HepG2 (cell line): ENCODE measurements around the gene SMIM24.

Experiments used
- CHD2 ChIP-seq: IDR thresholded peaks from 2 replicates; pipeline ENCODE4 v1.6.1; 2011; ENCODE audit warnings: low read depth, low read length, improper control_type of control experiment
- CTCF ChIP-seq: sonication (generic); formaldehyde crosslinking; IDR thresholded peaks from 2 replicates; pipeline ENCODE4 v1.5.0; 2020; ENCODE audit warnings: mild to moderate bottlenecking, missing genetic modification reagents, moderate library complexity
- EP300 ChIP-seq, 3 experiments: sonication (generic) in 1 of 3; formaldehyde crosslinking in 1 of 3; IDR thresholded peaks; 2 replicates each; pipeline versions ENCODE4 v1.5.1 to v1.6.1; 2011 to 2020; ENCODE audit warnings: low read depth in 2 of 3, low read length in 2 of 3, borderline replicate concordance in 1 of 3, improper control_type of control experiment in 1 of 3, mild to moderate bottlenecking in 1 of 3, missing genetic modification reagents in 1 of 3, moderate library complexity in 1 of 3
- GTF2F1 ChIP-seq: fragments of 150-350 bp; IDR thresholded peaks from 2 replicates; pipeline ENCODE4 v1.6.1; 2014; ENCODE audit warnings: low read length
- MAX ChIP-seq: IDR thresholded peaks from 2 replicates; pipeline ENCODE4 v1.6.1; 2012; ENCODE audit warnings: inconsistent platforms
- MEF2D ChIP-seq: sonication (generic); formaldehyde crosslinking; IDR thresholded peaks from 2 replicates; pipeline ENCODE4 v1.5.1; 2020; ENCODE audit warnings: mild to moderate bottlenecking, missing genetic modification reagents
- POLR2AphosphoS5 ChIP-seq: IDR thresholded peaks from 2 replicates; pipeline ENCODE4 v1.6.1; 2012; ENCODE audit warnings: low read depth, low read length
- STAG1 ChIP-seq: sonication (generic); formaldehyde crosslinking; IDR thresholded peaks from 2 replicates; pipeline ENCODE4 v1.4.0; 2020; ENCODE audit warnings: missing genetic modification reagents
- ZBTB8A ChIP-seq: sonication (generic); formaldehyde crosslinking; IDR thresholded peaks from 2 replicates; pipeline ENCODE4 v1.4.0; 2020; ENCODE audit warnings: mild to moderate bottlenecking, low read depth, missing genetic modification reagents, borderline replicate concordance
- ZNF510 ChIP-seq: sonication (generic); formaldehyde crosslinking; IDR thresholded peaks from 2 replicates; pipeline ENCODE4 v1.4.0; 2020; ENCODE audit warnings: low read depth, mild to moderate bottlenecking, missing genetic modification reagents
- ZNF543 ChIP-seq: sonication (generic); formaldehyde crosslinking; IDR thresholded peaks from 2 replicates; pipeline ENCODE4 v1.4.0; 2020; ENCODE audit warnings: mild to moderate bottlenecking, missing genetic modification reagents
- ZNF792 ChIP-seq: IDR thresholded peaks from 2 replicates; pipeline ENCODE4 v1.6.1; 2016
- TF ChIP-seq, protein P1 (sequence below): sonication (generic); formaldehyde crosslinking; IDR thresholded peaks from 2 replicates; pipeline ENCODE4 v1.8.0; 2022; ENCODE audit warnings: mild to moderate bottlenecking, missing genetic modification reagents, borderline replicate concordance

- TF ChIP-seq MEF2D (CRISPR knock-in tag), result no peak
- no peak for TF ChIP-seq CTCF (CRISPR knock-in tag)
- TF ChIP-seq MAX, result no peak
- no peak for TF ChIP-seq STAG1 (CRISPR knock-in tag)
- no peak for TF ChIP-seq ZNF792 (CRISPR knock-in tag)
- TF ChIP-seq, protein P1, sequence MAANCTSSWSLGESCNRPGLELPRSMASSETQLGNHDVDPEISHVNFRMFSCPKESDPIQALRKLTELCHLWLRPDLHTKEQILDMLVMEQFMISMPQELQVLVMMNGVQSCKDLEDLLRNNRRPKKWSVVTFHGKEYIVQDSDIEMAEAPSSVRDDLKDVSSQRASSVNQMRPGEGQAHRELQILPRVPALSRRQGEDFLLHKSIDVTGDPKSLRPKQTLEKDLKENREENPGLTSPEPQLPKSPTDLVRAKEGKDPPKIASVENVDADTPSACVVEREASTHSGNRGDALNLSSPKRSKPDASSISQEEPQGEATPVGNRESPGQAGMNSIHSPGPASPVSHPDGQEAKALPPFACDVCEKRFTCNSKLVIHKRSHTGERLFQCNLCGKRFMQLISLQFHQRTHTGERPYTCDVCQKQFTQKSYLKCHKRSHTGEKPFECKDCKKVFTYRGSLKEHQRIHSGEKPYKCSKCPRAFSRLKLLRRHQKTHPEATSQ (CRISPR knock-in tag), result no peak
- no peak for TF ChIP-seq POLR2AphosphoS5
- TF ChIP-seq ZBTB8A (CRISPR knock-in tag), result no peak
- TF ChIP-seq ZNF543 (CRISPR knock-in tag), result no peak
- no peak for TF ChIP-seq ZNF510 (CRISPR knock-in tag)
- no peak for TF ChIP-seq GTF2F1
- no peak for TF ChIP-seq CHD2
- no peak for TF ChIP-seq EP300 (IDR thresholded peaks at IDR 0.05; ENCODE audit: low read depth in 2 of 2, low read length in 2 of 2)
- no peak for TF ChIP-seq EP300 (CRISPR knock-in tag; IDR thresholded peaks at IDR 0.05; ENCODE audit: borderline replicate concordance)
These were observed 26.5 kb downstream of the SMIM24 start for GRCh38 chr19:3453840-3454239.
